Endothelial cell of umbilical vein (primary cell): Measurements from ENCODE around the gene LMO1. TPM values are rescaled to one million over a fixed set of nuclear protein-coding genes. Genes with fewer than 3 reads are reported as not detected.

Source experiments
- BruUV-seq: library from RNA; stranded (reverse); fragments of 400-500 nt; replicated peaks from 2 replicates; lab custom pipeline; 2021; lab: Mats Ljungman, UMichigan
- CTCF ChIA-PET: fragments of 300-600, 350-600 bp; sonication (Branson Sonifier 250); formaldehyde crosslinking; loops from one replicate; lab custom pipeline; 2021; ENCODE audit warnings: antibody characterized with exemption, inconsistent platforms; lab: Charles Lee
- POLR2A ChIA-PET: fragments of 300-600, 350-600 bp; sonication (Branson Sonifier 250); formaldehyde crosslinking; loops from one replicate; lab custom pipeline; 2021; ENCODE audit warnings: antibody characterized with exemption, inconsistent platforms; lab: Charles Lee
- DNase-seq: peaks from one replicate; pipeline ENCODE4 v3.0.0-alpha.2; 2011; ENCODE audit warnings: low read depth, low spot score
- FAIRE-seq: peaks from 2 replicates; lab custom pipeline; 2011; peaks lifted over from hg19 to GRCh38; lab: Jason Lieb, UNC
- H2AFZ ChIP-seq: 2 replicates; pipeline ENCODE4 v1.6.0; 2012; ENCODE audit warnings: low read depth, low read length, control low read depth, inconsistent platforms
- H3K27ac ChIP-seq: 2 replicates; pipeline ENCODE4 v1.5.1; 2011; ENCODE audit warnings: low read depth, mild to moderate bottlenecking, control low read depth, low read length, moderate library complexity; ENCODE audit not compliant: insufficient read depth
- H3K27me3 ChIP-seq, 2 experiments: 2 replicates each; pipeline versions ENCODE4 v1.6.0 to v1.6.1; 2011; ENCODE audit warnings: low read length in 2 of 2, mixed read lengths in 1 of 2; ENCODE audit not compliant: control insufficient read depth in 2 of 2, insufficient read depth in 2 of 2
- H3K36me3 ChIP-seq, 2 experiments: 2 replicates in 1 of 2; 3 replicates in 1 of 2; pipeline ENCODE4 v1.5.1; 2011; ENCODE audit warnings: low read length in 2 of 2, mild to moderate bottlenecking in 1 of 2, moderate library complexity in 1 of 2; ENCODE audit not compliant: control insufficient read depth in 2 of 2, insufficient read depth in 2 of 2; ENCODE audit errors: extremely low read depth in 1 of 2
- H3K4me1 ChIP-seq: 3 replicates; pipeline ENCODE4 v1.5.1; 2011; ENCODE audit warnings: mild to moderate bottlenecking, low read length; ENCODE audit not compliant: control insufficient read depth, insufficient read depth; ENCODE audit errors: extremely low read depth
- H3K4me2 ChIP-seq: 2 replicates; pipeline ENCODE4 v1.6.1; 2011; ENCODE audit warnings: low read length, control low read depth, mixed read lengths; ENCODE audit not compliant: insufficient read depth
- H3K4me3 ChIP-seq, 3 experiments: fragments of 200-600 bp in 1 of 3; sonication (generic), shearing (Covaris generic) in 1 of 3; replicated peaks in 1 of 3; 2 replicates each; pipeline ENCODE4 v1.5.1; 2011 to 2016; ENCODE audit warnings: control low read depth in 3 of 3, low read length in 3 of 3, mild to moderate bottlenecking in 2 of 3, inconsistent platforms in 1 of 3, low read depth in 1 of 3, moderate library complexity in 1 of 3; ENCODE audit not compliant: insufficient read depth in 1 of 3
- H3K79me2 ChIP-seq: 2 replicates; pipeline ENCODE4 v1.6.0; 2012; ENCODE audit warnings: low read length, inconsistent platforms; ENCODE audit not compliant: control insufficient read depth, insufficient read depth
- H3K9ac ChIP-seq: replicated peaks from 2 replicates; pipeline ENCODE3; 2011; ENCODE audit warnings: low read length, control low read depth; ENCODE audit not compliant: insufficient read depth; ENCODE audit errors: extremely low read depth
- H3K9me1 ChIP-seq: replicated peaks from 3 replicates; pipeline ENCODE4 v1.6.0; 2011; ENCODE audit warnings: mild to moderate bottlenecking, low read length; ENCODE audit not compliant: control insufficient read depth, insufficient read depth; ENCODE audit errors: extremely low read depth
- H3K9me3 ChIP-seq: replicated peaks from 2 replicates; pipeline ENCODE4 v1.5.1; 2012; ENCODE audit warnings: low read length, inconsistent platforms; ENCODE audit not compliant: control insufficient read depth, insufficient read depth
- H4K20me1 ChIP-seq: replicated peaks from 2 replicates; pipeline ENCODE3; 2011; ENCODE audit warnings: mild to moderate bottlenecking, low read length; ENCODE audit not compliant: control insufficient read depth, insufficient read depth; ENCODE audit errors: extremely low read depth
- CTCF ChIP-seq, 2 donors: IDR thresholded peaks; 1 replicate in 1 of 2; 2 replicates in 1 of 2; pipeline ENCODE4 v1.5.1; 2011; ENCODE audit warnings: low read length in 2 of 2, mild to moderate bottlenecking in 2 of 2, moderate library complexity in 2 of 2, control low read depth in 1 of 2, inconsistent platforms in 1 of 2, low read depth in 1 of 2; ENCODE audit not compliant: insufficient read depth in 1 of 2; ENCODE audit errors: extremely low read depth in 1 of 2
- GATA2 ChIP-seq: IDR thresholded peaks from 2 replicates; pipeline ENCODE4 v1.7.0; 2011; ENCODE audit warnings: low read depth, mild to moderate bottlenecking, moderate library complexity, mixed read lengths, low read length; ENCODE audit not compliant: insufficient read length, insufficient read depth
- POLR2A ChIP-seq: IDR thresholded peaks from 2 replicates; pipeline ENCODE4 v1.6.1; 2012; ENCODE audit warnings: low read depth, mild to moderate bottlenecking, control low read depth, low read length
- POLR2AphosphoS5 ChIP-seq: IDR thresholded peaks from 2 replicates; pipeline ENCODE4 v1.6.1; 2012; ENCODE audit warnings: low read depth, mild to moderate bottlenecking, control low read depth, low read length, moderate library complexity; ENCODE audit not compliant: insufficient read depth
- dilution Hi-C: fragments of 300-500 bp; cut with MboI; formaldehyde crosslinking; loops from one replicate; pipeline ENCODE4 v1.15.0; 2019; ENCODE audit warnings: low sequenced_read_pairs; ENCODE audit not compliant: extremely low pct_ligation_motif_present
- intact Hi-C: fragments of 100-400 bp; cut with micrococcal nuclease; formaldehyde crosslinking; loops from one replicate; pipeline ENCODE4 v1.10.0; 2022
- polyA plus RNA-seq, 4 experiments: library from polyadenylated mRNA; depleted of rRNA in 3 of 4; stranded (reverse) in 3 of 4; unstranded in 1 of 4; fragments of >200 nt; gene quantifications; 2 replicates each; pipeline versions ENCODE4 v1.2.1 to v1.2.3, GENCODE V29; 2011 to 2012; ENCODE audit warnings: missing spikeins in 1 of 4
- total RNA-seq: library from RNA; stranded (reverse); gene quantifications from 2 replicates; pipeline ENCODE4 v1.2.3, GENCODE V29; 2021

The LMO1 gene
- total and polyA plus RNA-seq, 2 donors (not counting 3 experiments of a cell fraction or from before 2014, with no cell fraction given), result not detected

GRCh38 chr11:8206251-8207079 lies 57.2 kb downstream of the LMO1 start:
- ChIA-PET CTCF (interaction anchor here (1.0 to 1.7 kb wide), 10 partner anchors 11 to 360 kb away, joined by 3 to 9 read pairs (median 4); partner anchors contain the start of gene LMO1), POLR2A (no interaction called here)
- BruUV-seq, result no TSS peak
- H3K9me1 ChIP-seq, result no peaks in the 10 kb centered on the region
- H3K9ac ChIP-seq, result no peak overlapping the region
- H3K27me3 ChIP-seq, result peaks cover 10 to 18% of the 10 kb centered on the region in 2 experiments
- peak; percentile 95 for DNase-seq
- peak overlapping the region in 1 of 3 experiments; percentile 9 for H3K4me3 ChIP-seq
- peak; percentile 77 for FAIRE-seq
- no peaks in the 10 kb centered on the region for H3K36me3 ChIP-seq
- H3K4me2 ChIP-seq, result peak overlapping the region; percentile 50
- H3K4me1 ChIP-seq, result peaks cover 12% of the 10 kb centered on the region
- H2AFZ ChIP-seq, result peak overlapping the region; percentile 5
- no peak overlapping the region for H3K27ac ChIP-seq
- H3K79me2 ChIP-seq, result no peaks in the 10 kb centered on the region
- TF ChIP-seq POLR2AphosphoS5 (peak; percentile 63), GATA2 (peak; percentile 44), POLR2A (peak; percentile 51), CTCF (IDR thresholded peaks at IDR 0.05; ENCODE audit: extremely low read depth in 1 of 2, insufficient read depth in 1 of 2, low read depth in 1 of 2, low read length in 2 of 2) (no peak)
- H4K20me1 ChIP-seq, result no peaks in the 10 kb centered on the region
- dilution Hi-C loops, result no loop called here
- no peaks in the 10 kb centered on the region for H3K9me3 ChIP-seq
- intact Hi-C loops, result loop anchor here (1.0 to 5.0 kb wide), 2 partner anchors 14 to 56 kb away; partner anchors contain the start of gene LMO1
